GM19397 (cell line): ENCODE measurements around the gene ZNF791.
"Not testable (repeated sequence)": the region's sequence is repeated elsewhere in the genome, so short reads cannot be mapped to it uniquely, and the experiment has no call there.

Source experiments
- ATAC-seq: cut with Tn5 transposase; IDR thresholded peaks from one replicate; pipeline ENCODE4 v1.9.1; 2021; ENCODE audit warnings: mild to moderate bottlenecking, moderate library complexity; ENCODE audit not compliant: unreplicated experiment

The ZNF791 gene

DNA sequence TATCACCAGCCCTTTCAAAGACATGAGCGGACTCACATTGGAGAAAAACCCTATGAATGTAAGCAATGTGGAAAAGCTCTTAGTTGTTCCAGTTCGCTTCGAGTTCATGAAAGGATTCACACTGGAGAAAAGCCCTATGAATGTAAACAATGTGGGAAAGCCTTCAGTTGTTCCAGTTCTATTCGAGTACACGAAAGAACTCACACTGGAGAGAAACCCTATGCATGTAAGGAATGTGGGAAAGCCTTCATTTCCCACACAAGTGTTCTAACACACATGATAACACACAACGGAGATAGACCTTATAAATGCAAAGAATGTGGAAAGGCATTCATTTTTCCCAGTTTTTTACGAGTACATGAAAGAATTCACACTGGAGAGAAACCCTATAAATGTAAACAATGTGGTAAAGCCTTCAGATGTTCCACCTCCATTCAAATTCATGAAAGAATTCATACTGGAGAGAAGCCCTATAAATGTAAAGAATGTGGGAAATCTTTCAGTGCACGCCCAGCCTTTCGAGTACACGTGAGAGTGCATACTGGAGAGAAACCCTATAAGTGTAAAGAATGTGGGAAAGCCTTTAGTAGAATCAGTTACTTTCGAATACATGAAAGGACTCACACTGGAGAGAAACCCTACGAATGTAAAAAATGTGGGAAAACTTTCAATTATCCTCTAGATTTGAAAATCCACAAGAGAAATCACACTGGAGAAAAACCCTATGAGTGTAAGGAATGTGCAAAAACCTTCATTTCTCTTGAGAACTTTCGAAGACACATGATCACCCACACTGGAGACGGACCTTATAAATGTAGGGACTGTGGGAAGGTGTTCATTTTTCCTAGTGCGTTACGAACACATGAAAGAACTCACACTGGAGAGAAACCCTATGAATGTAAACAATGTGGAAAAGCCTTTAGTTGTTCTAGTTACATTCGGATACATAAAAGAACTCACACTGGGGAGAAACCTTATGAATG, 17.6 kb downstream of the ZNF791 start:
- no peak for ATAC-seq

DNA sequence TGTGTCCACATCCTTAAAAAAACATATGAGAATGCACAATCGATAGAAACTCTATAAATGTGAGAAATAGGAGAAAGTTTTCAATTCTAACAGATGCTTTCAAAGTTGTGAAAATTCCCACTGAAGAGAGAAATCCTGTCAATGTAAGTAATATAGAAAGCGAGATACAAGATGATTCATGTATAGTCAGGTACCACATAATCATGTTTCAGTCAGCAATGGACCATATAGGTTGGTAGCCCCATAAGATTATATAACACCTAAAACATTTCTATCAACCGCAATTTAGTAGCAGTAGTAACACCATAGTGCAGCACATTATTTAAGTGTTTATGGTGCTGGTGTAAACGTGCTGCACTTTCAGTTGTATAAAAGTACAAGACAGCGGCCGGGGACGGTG, 18.5 kb downstream of the ZNF791 start:
- ATAC-seq, result no peak

DNA sequence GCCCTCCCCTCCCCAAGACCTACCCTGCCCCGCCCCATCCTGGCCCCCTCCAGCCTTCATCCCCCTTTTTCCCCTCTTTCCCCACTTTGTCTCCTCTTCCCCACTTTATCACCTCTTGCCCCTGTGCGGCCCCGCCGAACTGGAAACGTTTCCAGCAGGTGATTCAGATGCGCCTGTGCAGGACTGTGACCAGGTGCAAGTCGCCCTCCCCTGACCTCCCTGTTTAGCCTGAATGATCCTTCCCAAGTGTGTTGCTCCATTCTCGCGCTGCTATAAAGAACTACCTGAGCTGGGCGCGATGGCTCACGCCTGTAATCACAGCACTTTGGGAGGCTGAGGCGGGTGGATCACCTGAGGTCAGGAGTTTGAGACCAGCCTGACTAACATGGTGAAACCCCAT, 25.9 kb downstream of the ZNF791 start:
- ATAC-seq, result no peak

DNA sequence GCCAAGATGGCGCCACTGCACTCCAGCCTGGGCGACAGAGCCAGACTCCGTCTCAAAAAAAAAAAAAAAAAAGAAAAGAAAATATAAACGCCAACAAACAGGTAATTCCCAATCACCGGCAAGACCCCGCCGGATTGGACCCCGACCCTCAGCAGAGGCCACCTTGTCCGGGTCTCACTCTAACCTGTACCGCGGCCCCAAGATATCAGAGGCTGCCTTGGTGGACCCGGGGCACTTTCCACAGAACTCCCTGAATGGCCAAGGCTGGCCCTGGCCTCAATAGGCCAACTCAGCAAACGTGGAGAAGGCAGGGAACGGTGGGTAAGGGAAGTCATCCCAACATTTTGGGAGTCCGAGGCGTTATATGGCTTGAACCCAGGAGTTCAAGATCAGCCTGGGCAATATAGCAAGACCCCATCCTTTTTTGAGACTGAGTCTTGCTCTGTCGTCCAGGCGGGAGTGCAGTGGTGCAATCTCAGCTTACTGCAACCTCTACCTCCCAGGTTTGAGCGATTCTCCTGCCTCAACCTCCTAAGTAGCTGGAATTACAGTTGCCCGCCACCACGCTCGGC, 28.0 kb downstream of the ZNF791 start:
- no peak for ATAC-seq

DNA sequence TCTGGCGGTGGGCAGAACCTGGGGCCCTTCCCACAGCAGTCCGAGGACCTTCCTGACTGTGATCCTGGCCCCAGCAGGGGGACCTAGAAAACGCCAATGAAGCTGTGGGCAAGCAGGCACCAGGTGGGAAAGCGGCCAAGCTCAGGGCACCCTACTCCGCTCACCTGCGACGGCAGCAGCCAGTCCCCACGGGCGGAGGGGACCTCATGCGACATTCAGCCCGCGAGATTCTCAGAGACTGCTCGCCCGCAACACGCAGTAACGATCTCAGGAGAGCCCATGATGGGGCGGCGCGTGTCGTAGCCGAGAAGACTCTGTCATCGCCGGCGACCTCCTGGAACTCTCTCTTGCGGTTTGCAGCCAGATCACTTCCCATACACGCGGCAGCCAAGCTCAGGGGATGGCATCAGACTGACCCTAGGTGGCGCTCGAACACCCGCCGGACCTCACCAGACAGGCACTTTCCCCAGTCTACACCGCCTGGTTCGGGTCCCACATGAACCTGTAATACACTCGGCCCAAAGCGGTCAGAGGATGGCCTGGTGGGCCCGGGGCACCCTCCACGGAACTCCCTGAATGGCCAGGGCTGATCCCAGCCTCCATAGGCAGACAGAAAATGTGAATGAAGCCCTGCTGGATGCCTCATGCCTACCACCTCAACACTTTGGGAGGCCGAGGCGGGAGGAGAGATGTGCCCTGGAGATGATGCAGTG, 29.3 kb downstream of the ZNF791 start:
- peak; percentile 61 for ATAC-seq

DNA sequence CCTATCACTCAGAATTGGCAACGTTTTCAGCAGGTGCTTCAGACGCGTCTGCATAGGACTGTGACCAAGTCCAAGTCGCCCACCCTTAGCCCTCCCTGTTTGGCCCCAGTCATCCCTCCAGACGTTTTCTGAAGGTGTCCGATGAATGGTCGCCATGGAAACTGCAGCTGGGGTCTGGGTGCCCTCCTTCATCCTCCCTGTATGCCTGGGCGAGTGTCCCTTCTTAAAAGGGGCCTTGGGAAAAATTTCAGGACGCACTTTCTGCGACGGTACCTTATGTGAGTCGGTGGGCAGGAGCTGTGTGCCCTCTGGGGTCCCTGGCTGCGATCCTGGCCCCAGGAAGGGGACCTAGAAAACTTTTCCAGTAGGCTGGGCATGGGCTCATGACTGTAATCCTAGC, 30.7 kb downstream of the ZNF791 start:
- ATAC-seq, result no peak

DNA sequence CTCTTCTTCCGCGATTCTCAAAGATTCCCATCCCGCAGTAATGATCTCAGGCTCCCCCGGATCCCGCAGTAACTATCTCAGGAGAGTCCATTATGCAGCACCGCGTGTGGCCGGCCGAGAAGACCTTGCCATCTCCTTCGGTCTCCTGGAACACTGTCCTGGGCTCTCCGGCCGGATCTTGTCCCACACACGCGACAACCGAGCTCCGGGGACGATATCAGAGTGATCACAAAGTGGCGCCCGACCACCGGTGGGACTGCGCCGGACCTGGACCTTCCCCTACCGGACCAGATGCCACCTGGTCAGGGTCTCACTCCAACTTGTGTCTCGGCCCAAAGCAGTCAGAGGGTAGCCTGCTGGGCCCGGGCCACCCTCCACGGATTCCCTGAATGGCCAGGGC, 31.8 kb downstream of the ZNF791 start:
- ATAC-seq, result no peak

DNA sequence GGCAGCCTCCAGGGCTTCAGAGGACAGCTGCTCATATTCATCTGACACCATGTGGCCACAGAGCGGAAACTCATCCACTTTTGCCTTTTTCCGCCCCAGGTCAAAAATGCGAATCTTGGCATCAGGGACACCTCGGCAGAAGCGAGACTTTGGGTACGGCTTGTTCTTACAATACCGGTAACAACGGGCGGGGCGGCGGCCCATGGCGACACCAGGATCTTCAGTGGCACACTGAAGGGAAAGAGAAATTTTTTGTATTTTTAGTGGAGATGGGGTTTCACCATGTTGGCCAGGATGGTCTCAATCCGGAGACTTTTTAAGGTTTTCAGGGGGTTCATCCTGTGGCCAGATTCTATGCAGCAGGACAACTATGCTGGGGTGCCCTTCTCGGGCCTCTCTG, 33.0 kb downstream of the ZNF791 start:
- ATAC-seq, result not testable (repeated sequence)

DNA sequence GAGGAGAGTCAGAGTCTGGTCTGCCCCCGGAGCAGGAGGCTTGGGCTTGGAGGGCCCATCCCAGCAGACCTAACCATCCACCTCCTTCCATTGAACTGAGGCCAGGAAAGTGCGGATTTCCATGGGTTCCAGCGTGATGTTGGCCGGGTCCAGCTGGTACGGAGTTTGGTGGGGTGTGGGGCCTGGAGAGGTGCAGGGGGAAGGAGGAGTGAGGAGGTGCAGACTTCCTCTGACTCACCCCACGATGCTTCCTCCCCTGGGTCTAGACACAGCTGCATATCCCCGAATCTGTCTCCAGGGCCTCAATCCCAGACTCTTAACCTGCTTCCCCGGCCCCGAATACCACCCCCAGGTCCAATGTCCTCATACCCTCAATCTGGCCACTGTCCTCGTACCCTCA, 35.8 kb downstream of the ZNF791 start:
- no peak for ATAC-seq

DNA sequence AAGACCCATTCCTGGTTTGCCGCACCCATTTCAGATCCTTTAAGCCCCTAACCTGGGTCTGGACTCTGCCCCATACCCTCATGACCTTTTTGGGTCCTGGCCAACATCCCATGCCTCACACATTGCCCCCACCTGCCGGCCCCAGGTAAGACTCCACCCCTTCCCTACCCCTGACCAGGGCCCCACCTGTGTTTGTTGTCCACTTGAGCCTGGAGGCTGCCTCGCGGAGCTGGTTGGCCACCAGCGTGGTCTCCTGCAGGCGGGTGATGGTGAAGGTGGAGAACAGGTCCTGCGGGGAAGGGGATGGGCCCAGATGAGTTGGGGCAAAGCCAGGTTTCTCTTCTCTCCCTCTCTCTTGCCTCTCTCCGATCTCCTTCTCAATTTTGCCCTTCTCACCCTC, 36.3 kb downstream of the ZNF791 start:
- no peak for ATAC-seq

DNA sequence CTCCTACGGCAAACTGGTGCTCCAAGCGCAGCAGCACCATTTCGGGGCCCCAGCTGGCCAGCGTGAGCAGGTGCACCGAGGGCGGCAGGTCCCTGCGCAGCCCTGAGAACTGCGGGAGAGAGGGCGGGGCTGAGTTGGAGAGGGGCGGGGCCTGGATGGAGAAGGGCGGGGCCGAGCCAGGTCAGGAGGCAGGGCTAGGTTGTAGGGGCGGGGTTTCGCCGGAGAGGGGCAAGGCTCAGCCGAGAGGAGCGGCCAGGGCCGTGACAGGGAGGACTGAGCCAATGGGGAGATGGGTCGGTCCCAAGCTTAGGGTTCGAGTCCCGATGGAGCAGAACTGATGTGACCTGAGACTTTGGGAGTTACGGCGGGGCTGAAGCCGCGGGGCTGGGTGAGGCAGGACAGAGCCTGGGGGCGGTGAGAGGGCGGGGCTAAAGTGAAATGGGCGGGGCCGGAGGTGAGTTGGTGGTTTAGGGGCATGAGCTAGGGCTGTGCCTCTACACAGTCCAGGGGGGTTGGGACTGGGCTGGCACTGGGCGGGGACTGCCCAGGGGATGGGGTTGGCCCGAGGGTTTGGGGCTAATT, 36.9 kb downstream of the ZNF791 start:
- ATAC-seq, result no peak

DNA sequence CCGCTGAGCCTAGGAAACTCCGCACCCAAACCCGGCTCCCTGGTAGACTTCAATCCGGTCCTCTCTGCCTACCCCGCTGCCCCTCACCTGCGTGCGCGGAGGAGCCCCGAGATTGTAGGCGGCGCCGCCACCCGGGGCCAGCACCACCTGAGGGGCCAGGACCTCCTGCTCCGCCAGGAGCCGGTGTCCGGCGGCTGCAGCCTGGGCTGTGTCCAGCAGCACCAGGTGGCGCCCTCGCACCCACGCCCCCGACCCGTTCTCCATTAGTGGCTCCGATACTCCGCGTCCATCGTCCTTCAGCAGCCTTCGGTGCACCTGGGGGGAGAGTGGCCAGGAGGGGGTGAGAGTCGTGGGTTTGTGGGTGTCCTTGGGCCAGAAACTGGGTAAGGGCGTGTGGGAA, 37.4 kb downstream of the ZNF791 start:
- no peak for ATAC-seq

DNA sequence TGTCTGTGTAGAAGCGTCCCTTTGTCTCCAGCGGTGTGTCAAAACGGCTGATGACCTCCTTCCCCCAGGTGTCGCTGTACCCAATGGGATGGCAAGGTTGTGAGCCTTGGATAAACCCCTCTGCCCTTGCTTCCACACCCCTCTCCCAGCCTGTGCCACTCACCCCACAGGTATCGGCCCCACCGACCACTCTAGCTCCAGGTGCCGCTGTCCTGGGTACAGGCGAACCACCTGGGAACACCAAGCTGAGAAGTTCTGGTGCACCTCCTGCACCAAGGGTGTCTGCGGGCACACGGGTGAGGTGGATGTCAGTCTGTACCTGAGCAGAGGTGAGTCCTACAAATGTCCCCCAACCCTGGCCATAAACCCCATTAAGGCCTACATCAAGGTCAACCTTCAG, 39.2 kb downstream of the ZNF791 start:
- no peak for ATAC-seq

DNA sequence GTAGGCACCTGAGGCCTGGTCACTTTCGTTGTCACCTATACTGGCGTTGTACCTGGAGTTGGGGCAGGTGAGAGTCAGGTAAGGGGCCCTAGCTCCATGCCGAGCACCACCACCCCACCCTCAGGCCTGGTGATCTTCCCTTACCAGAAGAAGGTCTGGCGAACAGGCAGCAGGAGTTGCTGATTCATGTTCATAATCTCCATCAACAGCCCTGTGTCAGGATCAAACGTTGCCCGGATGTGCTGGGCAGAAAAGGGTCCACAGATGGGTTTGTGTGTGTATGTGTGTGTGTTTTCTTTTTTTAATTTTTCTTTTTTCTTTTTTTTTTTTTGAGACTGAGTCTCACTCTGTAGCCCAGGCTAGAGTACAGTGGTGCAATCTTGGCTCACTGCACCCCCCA, 41.5 kb downstream of the ZNF791 start:
- ATAC-seq, result no peak

DNA sequence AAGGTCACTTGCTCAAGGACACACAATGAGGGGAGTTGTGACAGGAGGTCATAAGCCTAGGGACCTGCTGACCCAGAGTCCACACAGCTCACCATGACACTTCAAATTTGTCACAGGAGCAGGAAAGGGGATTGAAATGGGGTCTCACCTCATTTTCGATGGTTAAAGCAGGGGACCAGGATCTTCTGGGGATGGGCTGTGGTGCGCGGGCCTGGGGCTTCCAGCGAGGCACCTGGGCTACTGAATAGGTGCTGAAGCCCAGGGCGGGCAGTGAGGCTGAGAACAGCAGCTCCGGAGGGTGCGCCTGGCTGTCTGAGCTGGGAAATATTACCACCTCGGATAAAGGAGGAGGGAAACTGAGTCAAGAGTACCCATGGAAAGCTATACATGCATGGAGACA, 44.8 kb downstream of the ZNF791 start:
- no peak for ATAC-seq

DNA sequence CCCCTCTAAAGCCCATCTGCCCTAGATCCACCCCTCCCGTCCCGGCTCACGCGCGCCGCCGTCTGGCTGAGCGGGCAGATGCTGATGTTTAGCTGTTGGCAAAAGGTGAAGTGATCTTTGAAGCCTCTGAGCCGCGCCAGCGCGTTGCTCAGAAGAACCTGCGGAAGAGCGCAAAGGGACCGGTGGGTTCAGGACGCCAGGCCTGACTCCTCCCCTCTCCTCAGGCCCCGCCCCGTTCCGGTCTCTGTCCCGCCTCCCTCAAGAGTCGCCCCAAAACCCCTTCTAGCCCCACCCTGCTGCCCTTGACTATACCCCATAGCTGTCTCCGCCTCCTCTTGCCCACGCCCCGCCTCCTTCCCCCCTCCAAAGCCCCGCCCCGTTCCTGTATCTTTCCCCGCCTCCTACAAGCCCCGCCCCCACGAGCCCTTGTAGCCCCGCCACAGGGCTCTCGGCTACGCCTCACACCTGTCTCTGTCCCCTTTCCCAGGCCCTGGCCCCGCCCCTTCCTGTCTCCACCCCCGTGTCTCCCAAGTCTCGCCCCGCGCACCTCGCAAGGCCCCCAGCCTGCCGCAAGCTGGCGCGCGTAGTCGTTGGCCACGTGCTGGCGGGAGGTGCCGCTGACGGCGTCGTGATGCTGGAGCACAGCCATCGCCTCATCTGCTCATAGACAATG, 46.3 kb downstream of the ZNF791 start:
- no peak for ATAC-seq

DNA sequence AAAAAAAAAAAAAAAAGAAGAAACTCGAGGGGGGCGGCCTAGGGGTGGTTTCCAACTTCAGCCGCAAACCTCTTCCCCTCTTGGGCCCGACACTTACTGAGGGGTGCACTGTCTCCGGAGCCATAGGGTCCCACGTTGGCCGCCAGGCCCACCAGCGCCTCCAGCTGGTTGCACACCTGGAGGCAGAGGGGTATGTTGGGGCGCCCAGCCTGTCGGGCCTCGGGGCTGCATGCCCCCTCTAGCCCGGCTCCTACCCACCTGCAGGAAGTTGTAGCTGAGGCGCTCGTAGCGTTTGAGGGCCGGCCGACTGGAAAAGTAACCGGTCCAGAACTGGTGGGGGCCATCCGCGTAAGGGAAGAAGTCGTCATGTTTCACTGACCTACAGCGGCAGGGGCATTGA, 47.2 kb downstream of the ZNF791 start:
- ATAC-seq, result no peak

DNA sequence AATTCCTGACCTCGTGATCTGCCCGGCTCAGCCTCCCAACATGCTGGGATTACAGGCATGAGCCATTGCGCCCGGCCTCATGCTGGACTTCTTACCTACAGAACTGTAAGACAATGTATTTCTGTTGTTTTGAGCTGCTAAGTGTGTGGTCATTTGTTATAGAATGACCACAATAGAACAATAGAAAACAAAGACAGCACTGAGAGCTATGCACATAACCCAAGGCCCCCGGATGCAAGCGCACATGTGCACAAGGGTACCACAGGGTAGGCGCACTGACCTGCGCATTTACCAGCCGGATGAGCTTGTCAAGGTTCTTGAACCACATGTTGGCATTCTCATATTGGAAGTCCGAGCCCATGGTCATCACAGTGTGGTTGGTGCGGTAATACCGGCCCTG, 50.3 kb downstream of the ZNF791 start:
- no peak for ATAC-seq

DNA sequence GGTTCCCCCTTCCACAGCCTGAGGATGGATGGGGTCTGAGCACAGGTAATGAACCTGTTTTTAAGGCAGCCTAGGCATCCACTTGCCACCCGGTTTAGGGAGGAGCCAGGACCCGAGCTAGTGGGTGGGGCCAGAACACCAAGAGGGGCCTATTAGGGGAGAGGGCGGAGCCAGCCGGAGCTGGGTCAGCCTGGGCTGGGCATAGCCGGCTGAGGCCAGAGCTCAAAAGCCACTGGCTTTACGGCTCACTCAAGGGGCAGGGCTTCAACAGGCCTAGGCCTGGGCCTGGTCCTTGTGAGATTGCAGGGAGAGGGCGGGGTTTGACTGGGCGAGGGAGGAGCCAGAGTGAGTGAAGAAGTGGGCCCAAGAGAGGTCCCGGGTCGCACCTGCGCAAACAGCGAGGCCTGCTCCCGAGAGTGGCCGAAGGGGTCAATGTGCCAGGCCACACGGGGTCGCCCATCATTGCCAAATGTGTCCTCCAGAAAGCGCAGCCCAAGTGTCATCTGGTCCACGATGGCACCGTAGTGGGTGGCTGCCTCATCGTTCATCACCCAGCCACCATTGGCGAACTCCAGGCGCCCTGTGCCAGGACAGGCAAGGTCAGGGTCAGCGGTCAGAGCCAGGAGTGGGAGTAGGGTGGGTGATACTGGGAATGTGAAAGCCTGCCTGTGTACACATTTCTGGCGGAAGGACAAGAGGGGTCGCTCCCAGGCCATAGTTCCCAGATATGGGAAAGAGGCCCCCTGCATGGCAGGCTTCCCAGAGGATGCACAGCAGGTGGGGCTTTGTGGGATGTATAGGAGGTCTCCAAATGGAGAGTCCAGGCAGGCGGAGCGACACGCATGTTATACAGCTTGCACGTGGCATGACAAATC, 53.9 kb downstream of the ZNF791 start:
- ATAC-seq, result no peak

DNA sequence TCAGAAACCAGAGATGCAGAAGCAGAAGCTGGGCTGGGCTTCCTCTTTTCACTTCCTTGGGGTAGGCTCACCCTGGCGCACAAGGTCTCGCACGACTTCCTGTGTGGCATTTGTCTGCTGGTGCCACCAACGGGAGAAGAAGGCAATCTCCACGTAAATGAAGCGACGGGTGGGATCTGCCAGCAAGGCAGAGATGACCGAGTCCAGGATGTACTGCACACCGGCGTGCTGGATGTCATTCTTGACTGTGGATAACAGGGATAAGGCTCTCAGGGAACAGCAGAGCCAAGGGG, 54.5 kb downstream of the ZNF791 start:
- ATAC-seq, result no peak
